Endothelial cell of umbilical vein (primary cell): ENCODE results near the gene AGFG1.

Source experiments
- JUN ChIP-seq: IDR thresholded peaks from 2 replicates; pipeline ENCODE4 v1.6.1; 2011; ENCODE audit warnings: borderline replicate concordance, low read depth; ENCODE audit not compliant: insufficient read length, insufficient read depth
- TF ChIP-seq, protein P1 (sequence below), 2 donors: IDR thresholded peaks; 1 replicate in 1 of 2; 2 replicates in 1 of 2; pipeline ENCODE4 v1.5.1; 2011; ENCODE audit warnings: low read length in 2 of 2, mild to moderate bottlenecking in 2 of 2, moderate library complexity in 2 of 2, control low read depth in 1 of 2, inconsistent platforms in 1 of 2, low read depth in 1 of 2; ENCODE audit not compliant: insufficient read depth in 1 of 2; ENCODE audit errors: extremely low read depth in 1 of 2

GRCh38 chr2:227464851-227465250 lies 7.1 kb upstream of the AGFG1 start:
- TF ChIP-seq, protein P1, sequence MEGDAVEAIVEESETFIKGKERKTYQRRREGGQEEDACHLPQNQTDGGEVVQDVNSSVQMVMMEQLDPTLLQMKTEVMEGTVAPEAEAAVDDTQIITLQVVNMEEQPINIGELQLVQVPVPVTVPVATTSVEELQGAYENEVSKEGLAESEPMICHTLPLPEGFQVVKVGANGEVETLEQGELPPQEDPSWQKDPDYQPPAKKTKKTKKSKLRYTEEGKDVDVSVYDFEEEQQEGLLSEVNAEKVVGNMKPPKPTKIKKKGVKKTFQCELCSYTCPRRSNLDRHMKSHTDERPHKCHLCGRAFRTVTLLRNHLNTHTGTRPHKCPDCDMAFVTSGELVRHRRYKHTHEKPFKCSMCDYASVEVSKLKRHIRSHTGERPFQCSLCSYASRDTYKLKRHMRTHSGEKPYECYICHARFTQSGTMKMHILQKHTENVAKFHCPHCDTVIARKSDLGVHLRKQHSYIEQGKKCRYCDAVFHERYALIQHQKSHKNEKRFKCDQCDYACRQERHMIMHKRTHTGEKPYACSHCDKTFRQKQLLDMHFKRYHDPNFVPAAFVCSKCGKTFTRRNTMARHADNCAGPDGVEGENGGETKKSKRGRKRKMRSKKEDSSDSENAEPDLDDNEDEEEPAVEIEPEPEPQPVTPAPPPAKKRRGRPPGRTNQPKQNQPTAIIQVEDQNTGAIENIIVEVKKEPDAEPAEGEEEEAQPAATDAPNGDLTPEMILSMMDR (IDR thresholded peaks at IDR 0.05; ENCODE audit: extremely low read depth in 1 of 2, insufficient read depth in 1 of 2, low read depth in 1 of 2, low read length in 2 of 2) = no peak
- no peak for TF ChIP-seq JUN
